ENCODE measurements around the gene BMP8A.
A peak's percentile ranks its signal among the peaks of the same experiment; 100 is the strongest.

Gene BMP8A

DNA sequence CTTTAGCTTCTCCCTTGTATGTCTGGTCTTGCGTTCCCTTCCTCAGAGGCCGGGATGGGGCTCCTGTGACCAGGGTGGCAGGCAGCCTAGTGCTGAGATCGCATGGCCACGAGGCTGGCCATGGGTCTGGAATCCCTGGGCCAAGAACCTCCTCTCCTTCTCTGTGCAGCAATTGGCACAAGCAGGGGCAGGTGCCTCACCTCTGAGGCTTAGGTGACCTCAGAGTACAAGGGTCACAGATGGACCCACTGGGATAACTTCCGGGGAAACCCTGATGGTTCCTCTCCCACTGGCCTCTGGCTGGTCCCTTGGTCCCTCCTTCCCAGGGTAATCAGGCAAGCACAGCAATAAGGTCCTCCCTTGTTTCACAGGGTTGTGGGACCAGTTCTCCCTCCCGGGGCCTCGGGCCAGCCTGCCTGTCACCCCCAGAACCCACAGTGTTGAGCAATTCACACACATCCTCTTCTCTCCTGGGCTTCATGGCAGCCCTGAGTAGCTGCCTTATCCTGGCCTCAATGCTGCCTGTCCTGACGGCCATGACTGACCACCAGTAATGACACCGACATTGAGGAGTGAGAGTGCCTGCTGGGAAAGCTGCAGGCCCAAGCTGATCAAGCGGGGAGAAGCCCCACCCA lies 38.6 kb downstream of the BMP8A start:
- DNase-seq (ENCODE audit: low read depth): no peak
- TF ChIP-seq, protein P1, sequence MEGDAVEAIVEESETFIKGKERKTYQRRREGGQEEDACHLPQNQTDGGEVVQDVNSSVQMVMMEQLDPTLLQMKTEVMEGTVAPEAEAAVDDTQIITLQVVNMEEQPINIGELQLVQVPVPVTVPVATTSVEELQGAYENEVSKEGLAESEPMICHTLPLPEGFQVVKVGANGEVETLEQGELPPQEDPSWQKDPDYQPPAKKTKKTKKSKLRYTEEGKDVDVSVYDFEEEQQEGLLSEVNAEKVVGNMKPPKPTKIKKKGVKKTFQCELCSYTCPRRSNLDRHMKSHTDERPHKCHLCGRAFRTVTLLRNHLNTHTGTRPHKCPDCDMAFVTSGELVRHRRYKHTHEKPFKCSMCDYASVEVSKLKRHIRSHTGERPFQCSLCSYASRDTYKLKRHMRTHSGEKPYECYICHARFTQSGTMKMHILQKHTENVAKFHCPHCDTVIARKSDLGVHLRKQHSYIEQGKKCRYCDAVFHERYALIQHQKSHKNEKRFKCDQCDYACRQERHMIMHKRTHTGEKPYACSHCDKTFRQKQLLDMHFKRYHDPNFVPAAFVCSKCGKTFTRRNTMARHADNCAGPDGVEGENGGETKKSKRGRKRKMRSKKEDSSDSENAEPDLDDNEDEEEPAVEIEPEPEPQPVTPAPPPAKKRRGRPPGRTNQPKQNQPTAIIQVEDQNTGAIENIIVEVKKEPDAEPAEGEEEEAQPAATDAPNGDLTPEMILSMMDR (IDR thresholded peaks at IDR 0.05; ENCODE audit: control insufficient read depth, extremely low read depth, insufficient read depth): no peak
- no peak overlapping the region for H3K4me3 ChIP-seq (ENCODE audit: low read depth, low read length)

- H3K4me3 ChIP-seq (ENCODE audit: low read depth, low read length): no peak overlapping the region
- no peak for DNase-seq (ENCODE audit: low read depth)
- TF ChIP-seq, protein P1 (IDR thresholded peaks at IDR 0.05; ENCODE audit: control insufficient read depth, extremely low read depth, insufficient read depth): no peak
These were observed 40.1 kb downstream of the BMP8A start for GRCh38 chr1:39531526-39531925.

- no peak overlapping the region for H3K4me3 ChIP-seq (ENCODE audit: low read depth, low read length)
- no peak for DNase-seq (ENCODE audit: low read depth)
- TF ChIP-seq, protein P1 (IDR thresholded peaks at IDR 0.05; ENCODE audit: control insufficient read depth, extremely low read depth, insufficient read depth): no peak
These were observed 42.0 kb downstream of the BMP8A start for GRCh38 chr1:39533442-39533841.

DNA sequence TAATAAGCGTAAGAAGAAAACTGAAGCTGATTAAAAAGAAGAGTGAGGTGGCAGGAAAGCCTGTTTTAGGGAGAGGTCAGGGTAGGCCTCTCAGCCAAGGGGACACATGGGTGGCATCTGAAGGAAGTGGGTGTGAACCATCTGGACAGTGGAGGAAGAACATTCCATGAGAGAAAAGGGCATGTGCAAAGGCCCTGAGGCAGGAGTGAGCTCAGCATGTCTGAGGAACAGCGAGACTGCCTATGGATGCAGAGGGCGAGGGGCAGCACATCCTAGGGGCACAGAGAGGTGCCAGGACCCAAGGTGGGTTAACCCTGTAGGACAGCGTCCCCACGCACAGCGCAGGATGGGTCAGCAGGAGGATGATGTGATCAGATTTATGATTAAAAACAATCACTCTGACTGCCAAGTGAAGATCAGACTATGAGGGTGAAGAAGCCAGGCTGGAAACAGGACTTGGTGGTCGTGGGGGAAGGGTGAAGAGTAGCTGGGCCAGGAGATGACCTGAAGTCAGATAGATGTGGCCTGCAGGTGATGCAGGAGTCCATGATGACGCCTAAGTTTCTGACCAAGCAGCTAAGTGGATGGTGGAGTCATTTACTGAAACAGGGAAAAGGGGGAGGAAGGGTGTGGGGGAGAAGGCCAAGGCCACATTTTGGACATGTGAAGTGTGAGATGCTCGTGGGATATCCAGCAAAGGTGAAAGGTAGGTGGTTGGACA lies 47.3 kb downstream of the BMP8A start:
- H3K4me3 ChIP-seq (ENCODE audit: low read depth, low read length): no peak overlapping the region
- DNase-seq (ENCODE audit: low read depth): no peak
- TF ChIP-seq, protein P1 (IDR thresholded peaks at IDR 0.05; ENCODE audit: control insufficient read depth, extremely low read depth, insufficient read depth): no peak

GRCh38 chr1:39539252-39539790 lies 47.9 kb downstream of the BMP8A start:
- H3K4me3 ChIP-seq (ENCODE audit: low read depth, low read length): no peak overlapping the region
- TF ChIP-seq, protein P1 (IDR thresholded peaks at IDR 0.05; ENCODE audit: control insufficient read depth, extremely low read depth, insufficient read depth): peak; percentile 88
- DNase-seq (ENCODE audit: low read depth): peak; percentile 46

- H3K4me3 ChIP-seq (ENCODE audit: low read depth, low read length): no peak overlapping the region
- TF ChIP-seq, protein P1 (IDR thresholded peaks at IDR 0.05; ENCODE audit: control insufficient read depth, extremely low read depth, insufficient read depth): no peak
- no peak for DNase-seq (ENCODE audit: low read depth)
These were observed 49.1 kb downstream of the BMP8A start for GRCh38 chr1:39540504-39541031.

All from LNCaP clone FGC (cell line).